Neural progenitor cell (in vitro differentiated cells): ENCODE data around the gene RET. TPM values are rescaled to one million over a fixed set of nuclear protein-coding genes. Genes with fewer than 3 reads are reported as not detected.

ENCODE experiments used
- DNase-seq: peaks from one replicate; pipeline ENCODE4 v3.0.0-alpha.2; 2016; ENCODE audit warnings: low spot score
- H2AFZ ChIP-seq: fragments of 200-600 bp; sonication (generic); replicated peaks from 2 replicates; pipeline ENCODE4 v1.6.1; 2016; ENCODE audit warnings: antibody characterized with exemption
- H3F3A ChIP-seq: fragments of 200-600 bp; sonication (generic); 2 replicates; pipeline ENCODE4 v1.6.1; 2016; ENCODE audit warnings: antibody characterized with exemption, low read depth
- H3K27ac ChIP-seq: fragments of 200-600 bp; sonication (generic); 2 replicates; pipeline ENCODE4 v1.5.1; 2016; ENCODE audit warnings: mild to moderate bottlenecking
- H3K27me3 ChIP-seq: fragments of 200-600 bp; sonication (generic); 2 replicates; pipeline ENCODE4 v1.6.1; 2016; ENCODE audit warnings: mild to moderate bottlenecking, moderate library complexity
- H3K36me3 ChIP-seq: fragments of 200-600 bp; sonication (generic); 2 replicates; pipeline ENCODE4 v1.5.1; 2016
- H3K4me1 ChIP-seq: fragments of 200-600 bp; sonication (generic); 2 replicates; pipeline ENCODE4 v1.6.1; 2016; ENCODE audit warnings: mixed run types
- H3K4me2 ChIP-seq: fragments of 200-600 bp; sonication (generic); 2 replicates; pipeline ENCODE4 v1.6.1; 2016
- H3K4me3 ChIP-seq: fragments of 200-600 bp; sonication (generic); 2 replicates; pipeline ENCODE4 v1.5.1; 2016
- H3K79me2 ChIP-seq: fragments of 200-600 bp; sonication (generic); 2 replicates; pipeline ENCODE4 v1.6.1; 2016; ENCODE audit warnings: low read depth
- H3K9ac ChIP-seq: fragments of 200-600 bp; sonication (generic); 2 replicates; pipeline ENCODE4 v1.6.1; 2016
- H3K9me3 ChIP-seq: fragments of 200-600 bp; sonication (generic); 2 replicates; pipeline ENCODE4 v1.5.1; 2016; ENCODE audit warnings: low read depth
- H4K20me1 ChIP-seq: fragments of 200-600 bp; sonication (generic); 2 replicates; pipeline ENCODE4 v1.6.1; 2016; ENCODE audit warnings: low read depth
- H3K27ac Mint-ChIP-seq: 3 replicates; pipeline ENCODE4 v1.8.0; 2021; ENCODE audit warnings: mixed read lengths
- H3K27me3 Mint-ChIP-seq: 2 replicates; pipeline ENCODE4 v1.8.0; 2022; ENCODE audit warnings: low read depth, mild to moderate bottlenecking, inconsistent platforms, moderate library complexity, mixed read lengths; ENCODE audit not compliant: insufficient read depth
- H3K36me3 Mint-ChIP-seq: 3 replicates; pipeline ENCODE4 v1.8.0; 2021; ENCODE audit warnings: mixed read lengths
- H3K4me1 Mint-ChIP-seq: 3 replicates; pipeline ENCODE4 v1.8.0; 2021; ENCODE audit warnings: mixed read lengths
- H3K4me3 Mint-ChIP-seq: 3 replicates; pipeline ENCODE4 v1.8.0; 2021; ENCODE audit warnings: mild to moderate bottlenecking, moderate library complexity, mixed read lengths
- H3K9me3 Mint-ChIP-seq: 3 replicates; pipeline ENCODE4 v1.8.0; 2020; ENCODE audit warnings: mixed read lengths
- CTCF ChIP-seq: fragments of 200-600 bp; sonication (generic); IDR thresholded peaks from 2 replicates; pipeline ENCODE4 v1.5.1; 2017; ENCODE audit warnings: antibody characterized with exemption, mild to moderate bottlenecking
- EZH2 ChIP-seq: fragments of 200-600 bp; sonication (generic); IDR thresholded peaks from 2 replicates; pipeline ENCODE4 v1.6.1; 2017; ENCODE audit warnings: antibody characterized with exemption, mild to moderate bottlenecking, moderate library complexity
- EZH2phosphoT487 ChIP-seq: fragments of 200-600 bp; sonication (generic); IDR thresholded peaks from 2 replicates; pipeline ENCODE4 v1.6.1; 2017; ENCODE audit warnings: antibody characterized with exemption
- total RNA-seq: library from RNA; depleted of rRNA; stranded (reverse); fragments of >200 nt; gene quantifications from 2 replicates; pipeline ENCODE4 v1.2.3, GENCODE V29; 2015; ENCODE audit warnings: low replicate concordance

The RET gene
- total RNA-seq, 1 donor from 2014 or later: 1.4 TPM

DNA sequence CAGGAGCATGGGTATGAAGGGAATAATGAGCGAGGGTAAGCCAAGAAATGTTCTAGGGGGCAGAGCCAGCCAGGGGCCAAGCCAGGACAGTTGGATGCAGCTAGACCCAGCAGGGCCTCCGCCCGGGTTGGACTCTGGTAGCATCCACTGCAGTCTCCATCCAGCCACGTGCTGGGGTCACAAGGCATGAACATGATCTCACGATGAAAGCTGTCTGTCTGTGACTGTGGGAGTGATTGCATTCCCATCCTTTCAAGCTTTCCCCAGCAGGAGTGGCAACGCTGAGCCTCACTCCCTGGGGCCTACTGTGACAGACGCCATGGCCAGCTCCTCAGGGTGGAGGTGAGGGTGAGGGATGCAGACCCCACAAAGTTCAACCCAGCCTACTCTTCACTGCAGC is 47.8 kb upstream of the RET start:
- Mint-ChIP-seq H3K27ac (no peak overlapping the region), H3K4me1 (peaks cover 11% of the 10 kb centered on the region), H3K9me3 (peaks cover 23% of the 10 kb centered on the region), H3K27me3 (peaks cover 10% of the 10 kb centered on the region), H3K36me3 (no peaks in the 10 kb centered on the region), H3K4me3 (no peak overlapping the region)
- Histone ChIP-seq H3K9me3 (peaks cover 5% of the 10 kb centered on the region), H3K27ac (no peak overlapping the region), H3K4me1 (peaks cover 11% of the 10 kb centered on the region), H3K27me3 (peaks cover 18% of the 10 kb centered on the region), H3K79me2 (no peaks in the 10 kb centered on the region), H3F3A (no peaks in the 10 kb centered on the region), H3K4me2 (no peak overlapping the region), H3K4me3 (no peak overlapping the region), H3K9ac (no peak overlapping the region), H2AFZ (no peak overlapping the region), H4K20me1 (no peaks in the 10 kb centered on the region), H3K36me3 (peaks cover 6% of the 10 kb centered on the region)
- no peak for DNase-seq
- TF ChIP-seq EZH2phosphoT487 (no peak), CTCF (no peak), EZH2 (no peak)

- H3K9me3 ChIP-seq: peaks cover 5% of the 10 kb centered on the region
- peaks cover 23% of the 10 kb centered on the region for H3K9me3 Mint-ChIP-seq
- no peaks in the 10 kb centered on the region for H3F3A ChIP-seq
- H3K27ac ChIP-seq: no peak overlapping the region
- H3K27me3 Mint-ChIP-seq: no peaks in the 10 kb centered on the region
- H3K27ac Mint-ChIP-seq: no peak overlapping the region
- H3K4me2 ChIP-seq: no peak overlapping the region
- H3K4me3 Mint-ChIP-seq: no peak overlapping the region
- H3K4me3 ChIP-seq: no peak overlapping the region
- H3K79me2 ChIP-seq: no peaks in the 10 kb centered on the region
- H3K27me3 ChIP-seq: no peaks in the 10 kb centered on the region
- TF ChIP-seq CTCF (no peak), EZH2phosphoT487 (no peak), EZH2 (no peak)
- no peaks in the 10 kb centered on the region for H4K20me1 ChIP-seq
- no peak overlapping the region for H2AFZ ChIP-seq
- H3K36me3 Mint-ChIP-seq: no peaks in the 10 kb centered on the region
- H3K4me1 ChIP-seq: no peaks in the 10 kb centered on the region
- no peak overlapping the region for H3K9ac ChIP-seq
- peaks cover 6% of the 10 kb centered on the region for H3K36me3 ChIP-seq
- no peak for DNase-seq
- H3K4me1 Mint-ChIP-seq: no peaks in the 10 kb centered on the region
These were observed 44.3 kb upstream of the RET start for GRCh38 chr10:43032613-43033012.

GRCh38 chr10:43035800-43036199 is 41.1 kb upstream of the RET start:
- Histone ChIP-seq H2AFZ (no peak overlapping the region), H3K36me3 (peaks cover 6% of the 10 kb centered on the region), H3K4me3 (no peak overlapping the region), H3K27ac (no peak overlapping the region), H3K9ac (no peak overlapping the region), H3K79me2 (no peaks in the 10 kb centered on the region), H4K20me1 (no peaks in the 10 kb centered on the region), H3K9me3 (peaks cover 5% of the 10 kb centered on the region), H3K4me1 (no peaks in the 10 kb centered on the region), H3F3A (no peaks in the 10 kb centered on the region), H3K4me2 (no peak overlapping the region), H3K27me3 (no peaks in the 10 kb centered on the region)
- no peak overlapping the region for H3K27ac Mint-ChIP-seq
- H3K36me3 Mint-ChIP-seq: no peaks in the 10 kb centered on the region
- no peak overlapping the region for H3K4me3 Mint-ChIP-seq
- no peaks in the 10 kb centered on the region for H3K4me1 Mint-ChIP-seq
- no peak for TF ChIP-seq EZH2phosphoT487
- no peak for TF ChIP-seq CTCF
- no peak for TF ChIP-seq EZH2
- H3K9me3 Mint-ChIP-seq: peaks cover 16% of the 10 kb centered on the region
- H3K27me3 Mint-ChIP-seq: no peaks in the 10 kb centered on the region
- DNase-seq: no peak
